ENCODE data around the gene TXNL4B. TPM values are rescaled to one million over a fixed set of nuclear protein-coding genes. Genes with fewer than 3 reads are reported as not detected.

Gene TXNL4B
- total and polyA plus RNA-seq, 3 donors from 2014 or later, result 30.9 to 41.1 (median 37.9) TPM

- Histone ChIP-seq H3K4me1 (peaks cover 34% of the 10 kb centered on the region), H3K27me3 (no peaks in the 10 kb centered on the region), H3K36me3 (ENCODE audit: low read depth, missing control alignments) (no peaks in the 10 kb centered on the region), H3K27ac (peak overlapping the region; percentile 55 to 88), H3K4me3 (no peak overlapping the region), H3K9me3 (no peaks in the 10 kb centered on the region)
- intact Hi-C loops (cut with DNase I; ENCODE audit: low total_unique reads), result no loop called here
- peak; percentile 71 for DNase-seq
- 46% methylated on average over 8 of the region's 8 CpGs for WGBS, 2 donors
- TF ChIP-seq POLR2A (IDR thresholded peaks at IDR 0.05), result no peak
- TF ChIP-seq CTCF (IDR thresholded peaks at IDR 0.05), result no peak
Observed at GRCh38 chr16:72073560-72074230, 19.7 kb downstream of the TXNL4B start.

- Histone ChIP-seq H3K36me3 (ENCODE audit: low read depth, missing control alignments) (no peaks in the 10 kb centered on the region), H3K27me3 (no peaks in the 10 kb centered on the region), H3K4me1 (peaks cover 34% of the 10 kb centered on the region), H3K9me3 (no peaks in the 10 kb centered on the region), H3K4me3 (no peak overlapping the region), H3K27ac (peak overlapping the region; percentile 61 to 88)
- 29 to 52% methylated on average over 12 of the region's 12 CpGs for WGBS, 2 donors
- intact Hi-C loops (cut with DNase I; ENCODE audit: low total_unique reads), result no loop called here
- TF ChIP-seq CTCF (IDR thresholded peaks at IDR 0.05), result no peak
- TF ChIP-seq POLR2A (IDR thresholded peaks at IDR 0.05), result no peak
- peak; percentile 84 for DNase-seq
Observed at GRCh38 chr16:72072514-72073342, 20.7 kb downstream of the TXNL4B start.

- Histone ChIP-seq H3K4me1 (peaks cover 25% of the 10 kb centered on the region), H3K27ac (no peak overlapping the region), H3K27me3 (no peaks in the 10 kb centered on the region), H3K9me3 (no peaks in the 10 kb centered on the region), H3K36me3 (ENCODE audit: low read depth, missing control alignments) (no peaks in the 10 kb centered on the region), H3K4me3 (no peak overlapping the region)
- TF ChIP-seq POLR2A (IDR thresholded peaks at IDR 0.05) (no peak), CTCF (IDR thresholded peaks at IDR 0.05) (no peak)
- DNase-seq, result no peak
- intact Hi-C loops (cut with DNase I; ENCODE audit: low total_unique reads), result no loop called here
- WGBS, 2 donors, result 74 to 76% methylated on average over 4 of the region's 4 CpGs
Observed at GRCh38 chr16:72068930-72069329, 24.5 kb downstream of the TXNL4B start.

- Histone ChIP-seq H3K27ac (no peak overlapping the region), H3K36me3 (ENCODE audit: low read depth, missing control alignments) (no peaks in the 10 kb centered on the region), H3K4me3 (no peak overlapping the region), H3K27me3 (no peaks in the 10 kb centered on the region), H3K9me3 (no peaks in the 10 kb centered on the region), H3K4me1 (peaks cover 5% of the 10 kb centered on the region)
- peak; percentile 46 to 68 (median 65) for TF ChIP-seq CTCF (IDR thresholded peaks at IDR 0.05)
- TF ChIP-seq POLR2A (IDR thresholded peaks at IDR 0.05), result no peak
- 23 to 33% methylated on average over 1 of the region's 1 CpG for WGBS, 2 donors
- intact Hi-C loops (cut with DNase I; ENCODE audit: low total_unique reads), result no loop called here
- DNase-seq, result no peak
Observed at GRCh38 chr16:72066747-72067146, 26.7 kb downstream of the TXNL4B start.

All from testis (tissue), 3 donors.